ENCODE measurements around the gene PLXNA4. TPM values are rescaled to one million over a fixed set of nuclear protein-coding genes. Genes with fewer than 3 reads are reported as not detected.

The PLXNA4 gene
- total and polyA plus RNA-seq, 4 donors, result 0.04 to 1.1 (median 0.41) TPM

- H3K4me1 ChIP-seq (ENCODE audit: control insufficient read depth in 4 of 4, insufficient read depth in 4 of 4, low read length in 3 of 4), result no peaks in the 10 kb centered on the region
- H3K27me3 ChIP-seq (ENCODE audit: control insufficient read depth in 4 of 4, insufficient read depth in 4 of 4, low read length in 3 of 4), result no peaks in the 10 kb centered on the region
- H3K36me3 ChIP-seq (ENCODE audit: control insufficient read depth in 4 of 4, insufficient read depth in 3 of 4, low read depth in 1 of 4, low read length in 3 of 4), result peaks cover 0 to 4% (median 0%) of the 10 kb centered on the region in 4 donors
- H3K4me3 ChIP-seq (ENCODE audit: low read depth in 1 of 3, low read length in 3 of 3), result no peak overlapping the region
- H3K9ac ChIP-seq (ENCODE audit: low read depth in 1 of 2, low read length in 2 of 2), result no peak overlapping the region
- H3K9me3 ChIP-seq (ENCODE audit: control insufficient read depth in 4 of 4, low read length in 3 of 4), result no peaks in the 10 kb centered on the region
- WGBS, result 77% methylated on average over 10 of the region's 10 CpGs
- no peak for DNase-seq (ENCODE audit: low spot score)
- no peak overlapping the region for H3K27ac ChIP-seq (ENCODE audit: low read depth in 1 of 2, low read length in 2 of 2)
- TF ChIP-seq ATF3 (IDR thresholded peaks at IDR 0.05), result no peak
- TF ChIP-seq EGR1 (IDR thresholded peaks at IDR 0.05; ENCODE audit: low read depth in 2 of 2), result no peak
- TF ChIP-seq GABPA (IDR thresholded peaks at IDR 0.05 in 1 of 2, conservative IDR thresholded peaks at IDR 0.05 in 1 of 2), result no peak
- no peak for TF ChIP-seq CTCF (IDR thresholded peaks at IDR 0.05; ENCODE audit: low read depth, low read length, missing input control)
- no peak for TF ChIP-seq RXRA (IDR thresholded peaks at IDR 0.05)
- TF ChIP-seq MAX (IDR thresholded peaks at IDR 0.05), result no peak
- no peak for TF ChIP-seq ZBTB33 (IDR thresholded peaks at IDR 0.05)
- no peak for TF ChIP-seq JUND (IDR thresholded peaks at IDR 0.05)
Measured at GRCh38 chr7:132177708-132178401, 398.4 kb downstream of the PLXNA4 start.

GRCh38 chr7:132176719-132177118, 399.6 kb downstream of the PLXNA4 start:
- 80% methylated on average over 8 of the region's 8 CpGs for WGBS
- no peaks in the 10 kb centered on the region for H3K4me1 ChIP-seq (ENCODE audit: control insufficient read depth in 4 of 4, insufficient read depth in 4 of 4, low read length in 3 of 4)
- H3K9me3 ChIP-seq (ENCODE audit: control insufficient read depth in 4 of 4, low read length in 3 of 4), result no peaks in the 10 kb centered on the region
- DNase-seq (ENCODE audit: low spot score), result no peak
- TF ChIP-seq ATF3 (IDR thresholded peaks at IDR 0.05) (no peak), GABPA (IDR thresholded peaks at IDR 0.05 in 1 of 2, conservative IDR thresholded peaks at IDR 0.05 in 1 of 2) (no peak), MAX (IDR thresholded peaks at IDR 0.05) (no peak), EGR1 (IDR thresholded peaks at IDR 0.05; ENCODE audit: low read depth in 2 of 2) (no peak), RXRA (IDR thresholded peaks at IDR 0.05) (no peak), REST (IDR thresholded peaks at IDR 0.05) (no peak), YY1 (IDR thresholded peaks at IDR 0.05) (no peak), SP1 (IDR thresholded peaks at IDR 0.05) (no peak), FOXA2 (IDR thresholded peaks at IDR 0.05) (no peak), HNF4A (conservative IDR thresholded peaks at IDR 0.05) (no peak)
- H3K36me3 ChIP-seq (ENCODE audit: control insufficient read depth in 4 of 4, insufficient read depth in 3 of 4, low read depth in 1 of 4, low read length in 3 of 4), result peaks cover 0 to 4% (median 0%) of the 10 kb centered on the region in 4 donors
- H3K27me3 ChIP-seq (ENCODE audit: control insufficient read depth in 4 of 4, insufficient read depth in 4 of 4, low read length in 3 of 4), result no peaks in the 10 kb centered on the region
- no peak overlapping the region for H3K27ac ChIP-seq (ENCODE audit: low read depth in 1 of 2, low read length in 2 of 2)
- H3K9ac ChIP-seq (ENCODE audit: low read depth in 1 of 2, low read length in 2 of 2), result no peak overlapping the region
- no peak overlapping the region for H3K4me3 ChIP-seq (ENCODE audit: low read depth in 1 of 3, low read length in 3 of 3)
